B cell (primary cell): ENCODE measurements around the gene OR13C3. TPM values are rescaled to one million over a fixed set of nuclear protein-coding genes. Genes with fewer than 3 reads are reported as not detected.

Experiments
- ATAC-seq: fragments of 200-7000 bp; cut with Tn5 transposase; one replicate; pipeline ENCODE4 v1.10.0; 2021; ENCODE audit warnings: low read depth, mild to moderate bottlenecking, moderate number of reproducible peaks, moderate library complexity
- CTCF ChIA-PET: fragments of 350-600 bp; sonication (Branson Sonifier 250); formaldehyde crosslinking; loops from one replicate; lab custom pipeline; 2021; ENCODE audit warnings: antibody characterized with exemption, inconsistent platforms; lab: Charles Lee
- POLR2A ChIA-PET: fragments of 350-600 bp; sonication (Branson Sonifier 250); formaldehyde crosslinking; loops from one replicate; lab custom pipeline; 2021; ENCODE audit warnings: antibody characterized with exemption; lab: Charles Lee
- DNase-seq: peaks from one replicate; pipeline ENCODE4 v3.0.0; 2013
- H2AFZ ChIP-seq: 2 replicates; pipeline ENCODE4 v1.6.1; 2012; ENCODE audit warnings: mild to moderate bottlenecking, low read depth, low read length; ENCODE audit not compliant: insufficient read depth, poor library complexity, severe bottlenecking
- H3K27ac ChIP-seq, 2 donors: 1 replicate in 1 of 2; 2 replicates in 1 of 2; pipeline ENCODE4 v1.5.1; 2012 to 2013; ENCODE audit warnings: low read length in 2 of 2, mild to moderate bottlenecking in 2 of 2, moderate library complexity in 1 of 2
- H3K27me3 ChIP-seq, 4 experiments: fragments of 200-600 bp in 1 of 4; sonication (generic) in 1 of 4; replicated peaks in 1 of 4; 1 replicate in 2 of 4; 2 replicates in 2 of 4; pipeline versions ENCODE4 v1.6.1 to v1.7.0; 2013 to 2016; ENCODE audit warnings: low read length in 3 of 4, mild to moderate bottlenecking in 2 of 4, mixed read lengths in 1 of 4, moderate library complexity in 1 of 4; ENCODE audit not compliant: insufficient read depth in 4 of 4, control insufficient read depth in 3 of 4; ENCODE audit errors: control extremely low read depth in 1 of 4
- H3K36me3 ChIP-seq, 2 experiments: replicated peaks in 1 of 2; 1 replicate in 1 of 2; 2 replicates in 1 of 2; pipeline versions ENCODE4 v1.6.1 to v1.7.1; 2013; ENCODE audit warnings: low read length in 1 of 2; ENCODE audit not compliant: insufficient read depth in 2 of 2, control insufficient read depth in 1 of 2; ENCODE audit errors: control extremely low read depth in 1 of 2, extremely low read depth in 1 of 2
- H3K4me1 ChIP-seq, 2 donors: fragments of 200-600 bp in 1 of 2; sonication (generic) in 1 of 2; 1 replicate in 1 of 2; 2 replicates in 1 of 2; pipeline versions ENCODE4 v1.5.1 to v1.6.1; 2013 to 2017; ENCODE audit warnings: low read length in 2 of 2; ENCODE audit not compliant: control insufficient read depth in 2 of 2, insufficient read depth in 2 of 2
- H3K4me2 ChIP-seq: replicated peaks from 2 replicates; pipeline ENCODE3; 2012; ENCODE audit warnings: mild to moderate bottlenecking, low read depth, low read length; ENCODE audit not compliant: poor library complexity, severe bottlenecking
- H3K4me3 ChIP-seq, 5 experiments: fragments of 200-600 bp in 1 of 5; sonication (generic) in 1 of 5; 1 replicate in 3 of 5; 2 replicates in 2 of 5; pipeline versions ENCODE4 v1.5.1 to v1.7.0; 2011 to 2016; ENCODE audit warnings: low read length in 4 of 5, mild to moderate bottlenecking in 4 of 5, low read depth in 2 of 5, control low read depth in 1 of 5, moderate library complexity in 1 of 5; ENCODE audit not compliant: insufficient read depth in 1 of 5; ENCODE audit errors: control extremely low read depth in 1 of 5, extremely low read depth in 1 of 5
- H3K79me2 ChIP-seq: fragments of 200-600 bp; sonication (generic); one replicate; pipeline ENCODE4 v1.6.0; 2016; ENCODE audit warnings: low read length; ENCODE audit not compliant: control insufficient read depth, insufficient read depth
- H3K9ac ChIP-seq: fragments of 200-600 bp; sonication (generic); 2 replicates; pipeline ENCODE4 v1.6.1; 2017; ENCODE audit warnings: mild to moderate bottlenecking, low read length, moderate library complexity
- H3K9me3 ChIP-seq, 3 donors: one replicate each; pipeline versions ENCODE4 v1.6.1 to v1.7.1; 2013; ENCODE audit warnings: low read length in 2 of 3; ENCODE audit not compliant: control insufficient read depth in 2 of 3, insufficient read depth in 1 of 3; ENCODE audit errors: control extremely low read depth in 1 of 3
- H4K20me1 ChIP-seq: 2 replicates; pipeline ENCODE4 v1.6.0; 2012; ENCODE audit warnings: mild to moderate bottlenecking, low read length; ENCODE audit not compliant: insufficient read depth, control insufficient read depth, poor library complexity, severe bottlenecking
- H3K27ac Mint-ChIP-seq: one replicate; pipeline ENCODE4 v1.8.0; 2021; ENCODE audit warnings: mixed read lengths
- H3K27me3 Mint-ChIP-seq: one replicate; pipeline ENCODE4 v1.8.0; 2021; ENCODE audit warnings: mixed read lengths
- H3K4me1 Mint-ChIP-seq: one replicate; pipeline ENCODE4 v1.8.0; 2021; ENCODE audit warnings: mixed read lengths
- H3K4me3 Mint-ChIP-seq: one replicate; pipeline ENCODE4 v1.8.0; 2021; ENCODE audit warnings: mixed read lengths
- H3K9me3 Mint-ChIP-seq: one replicate; pipeline ENCODE4 v1.8.0; 2022; ENCODE audit warnings: mixed read lengths; ENCODE audit not compliant: insufficient read depth
- CTCF ChIP-seq: fragments of 200-600 bp; IDR thresholded peaks from one replicate; pipeline ENCODE4 v1.8.0; 2022; ENCODE audit warnings: antibody characterized with exemption, mild to moderate bottlenecking
- EZH2 ChIP-seq: IDR thresholded peaks from 2 replicates; pipeline ENCODE4 v1.6.1; 2012; ENCODE audit warnings: borderline replicate concordance, low read depth, mild to moderate bottlenecking, moderate library complexity, low read length; ENCODE audit not compliant: insufficient read depth, poor library complexity, severe bottlenecking
- WGBS: methylation state at CpG from one replicate; pipeline ENCODE4 v1.1.5; 2013; ENCODE audit warnings: missing lambda C conversion rate; ENCODE audit not compliant: insufficient coverage; 5-methylcytosine and 5-hydroxymethylcytosine counted together
- intact Hi-C: fragments of 100-400 bp; cut with micrococcal nuclease; formaldehyde crosslinking; loops from one replicate; pipeline ENCODE4 v1.10.0; 2022
- polyA plus RNA-seq: library from polyadenylated mRNA; depleted of rRNA; stranded (reverse); fragments of >200 nt; gene quantifications from 2 replicates; pipeline ENCODE4 v1.2.3, GENCODE V29; 2012
- total RNA-seq, 2 donors: library from RNA; stranded (reverse); fragments of 120-200 nt in 1 of 2; gene quantifications; 1 replicate in 1 of 2; 2 replicates in 1 of 2; pipeline versions ENCODE4 v1.2.3 to v1.2.4, GENCODE V29; 2013 to 2022

The OR13C3 gene
- total and polyA plus RNA-seq, 2 donors (not counting 1 experiment from before 2014, with no cell fraction given), result not detected

GRCh38 chr9:104577263-104577662 is 40.6 kb upstream of the OR13C3 start:
- Histone ChIP-seq H3K79me2 (no peaks in the 10 kb centered on the region), H3K27ac (no peak overlapping the region), H4K20me1 (no peaks in the 10 kb centered on the region), H3K4me2 (no peak overlapping the region), H3K9me3 (peaks cover 0 to 4% (median 0%) of the 10 kb centered on the region in 3 donors), H3K9ac (no peak overlapping the region), H3K4me1 (no peaks in the 10 kb centered on the region), H3K27me3 (no peaks in the 10 kb centered on the region), H3K36me3 (no peaks in the 10 kb centered on the region), H2AFZ (no peak overlapping the region), H3K4me3 (no peak overlapping the region)
- Mint-ChIP-seq H3K9me3 (peaks cover 10% of the 10 kb centered on the region), H3K4me1 (no peaks in the 10 kb centered on the region), H3K4me3 (no peak overlapping the region), H3K27ac (no peak overlapping the region), H3K27me3 (no peaks in the 10 kb centered on the region)
- intact Hi-C loops, result no loop called here
- ATAC-seq (no peak), DNase-seq (no peak)
- WGBS, result 93% methylated on average over 4 of the region's 5 CpGs
- ChIA-PET POLR2A (no interaction called here), CTCF (no interaction called here)
- no peak for TF ChIP-seq EZH2
- TF ChIP-seq CTCF, result no peak

GRCh38 chr9:104575456-104575855 is 38.8 kb upstream of the OR13C3 start:
- POLR2A ChIA-PET, result no interaction called here
- WGBS, result no CpG with 5 or more reads among the region's 2 CpGs

More at GRCh38 chr9:104575456-104575855, 38.8 kb upstream of the OR13C3 start:
- H3K9me3 Mint-ChIP-seq, result peaks cover 11% of the 10 kb centered on the region
- Histone ChIP-seq H3K36me3 (no peaks in the 10 kb centered on the region), H4K20me1 (no peaks in the 10 kb centered on the region), H3K27ac (no peak overlapping the region), H3K9me3 (peaks cover 0 to 4% (median 0%) of the 10 kb centered on the region in 3 donors), H3K79me2 (no peaks in the 10 kb centered on the region), H3K9ac (no peak overlapping the region), H2AFZ (no peak overlapping the region), H3K4me1 (no peaks in the 10 kb centered on the region), H3K4me3 (no peak overlapping the region), H3K4me2 (no peak overlapping the region), H3K27me3 (no peaks in the 10 kb centered on the region)
- no peak overlapping the region for H3K27ac Mint-ChIP-seq
- intact Hi-C loops, result no loop called here
- no peak for DNase-seq
- no peak for TF ChIP-seq CTCF
- TF ChIP-seq EZH2, result no peak
- CTCF ChIA-PET, result no interaction called here
- ATAC-seq, result no peak
- no peak overlapping the region for H3K4me3 Mint-ChIP-seq
- no peaks in the 10 kb centered on the region for H3K27me3 Mint-ChIP-seq
- no peaks in the 10 kb centered on the region for H3K4me1 Mint-ChIP-seq
